GM23248 (cell line): Measurements from ENCODE around the gene SUN5. TPM values are rescaled to one million over a fixed set of nuclear protein-coding genes. Genes with fewer than 3 reads are reported as not detected.

Experiments
- DNase-seq: peaks from one replicate; pipeline ENCODE4 v3.0.0-alpha.2; 2015
- H2AFZ ChIP-seq: fragments of 200-600 bp; sonication (generic); 2 replicates; pipeline ENCODE4 v1.6.1; 2016; ENCODE audit warnings: antibody characterized with exemption
- H3F3A ChIP-seq: fragments of 200-600 bp; sonication (generic); 2 replicates; pipeline ENCODE4 v1.6.1; 2016; ENCODE audit warnings: mild to moderate bottlenecking, antibody characterized with exemption, mixed run types; ENCODE audit not compliant: insufficient read depth
- H3K27ac ChIP-seq: fragments of 200-600 bp; sonication (generic); 2 replicates; pipeline ENCODE4 v1.5.1; 2016; ENCODE audit warnings: mild to moderate bottlenecking
- H3K27me3 ChIP-seq: fragments of 200-600 bp; sonication (generic); replicated peaks from 2 replicates; pipeline ENCODE4 v1.6.1; 2016; ENCODE audit warnings: mild to moderate bottlenecking; ENCODE audit not compliant: insufficient read depth
- H3K36me3 ChIP-seq: fragments of 200-600 bp; sonication (generic); 2 replicates; pipeline ENCODE4 v1.6.1; 2016; ENCODE audit warnings: low read depth, mild to moderate bottlenecking
- H3K4me1 ChIP-seq: fragments of 200-600 bp; sonication (generic); 2 replicates; pipeline ENCODE4 v1.6.1; 2016; ENCODE audit warnings: mild to moderate bottlenecking; ENCODE audit not compliant: insufficient read depth
- H3K4me2 ChIP-seq: fragments of 200-600 bp; sonication (generic); one replicate; pipeline ENCODE4 v1.6.1; 2016; ENCODE audit warnings: mild to moderate bottlenecking; ENCODE audit not compliant: unreplicated experiment
- H3K4me3 ChIP-seq: fragments of 200-600 bp; sonication (generic); 2 replicates; pipeline ENCODE4 v1.5.1; 2016; ENCODE audit warnings: mild to moderate bottlenecking
- H3K79me2 ChIP-seq: fragments of 200-600 bp; sonication (generic); 2 replicates; pipeline ENCODE4 v1.6.1; 2016; ENCODE audit warnings: mild to moderate bottlenecking; ENCODE audit not compliant: insufficient read depth
- H3K9ac ChIP-seq: fragments of 200-600 bp; sonication (generic); 2 replicates; pipeline ENCODE4 v1.6.1; 2016; ENCODE audit warnings: mild to moderate bottlenecking
- H3K9me2 ChIP-seq: fragments of 200-600 bp; sonication (generic); 2 replicates; pipeline ENCODE4 v1.6.1; 2016; ENCODE audit warnings: mixed run types, mild to moderate bottlenecking, moderate library complexity; ENCODE audit not compliant: insufficient read depth
- H3K9me3 ChIP-seq: fragments of 200-600 bp; sonication (generic); one replicate; pipeline ENCODE4 v1.6.1; 2017; ENCODE audit warnings: low read depth
- H4K20me1 ChIP-seq: fragments of 200-600 bp; sonication (generic); 2 replicates; pipeline ENCODE4 v1.6.0; 2016; ENCODE audit not compliant: insufficient read depth
- EZH2 ChIP-seq: fragments of 200-600 bp; sonication (generic); IDR thresholded peaks from 2 replicates; pipeline ENCODE4 v1.6.1; 2018; ENCODE audit warnings: antibody characterized with exemption, mild to moderate bottlenecking; ENCODE audit not compliant: insufficient read depth, poor library complexity, severe bottlenecking
- EZH2phosphoT487 ChIP-seq: fragments of 200-600 bp; sonication (generic); IDR thresholded peaks from 2 replicates; pipeline ENCODE4 v1.6.1; 2018; ENCODE audit warnings: antibody characterized with exemption, moderate library complexity, mild to moderate bottlenecking, low read depth; ENCODE audit not compliant: insufficient read depth
- WGBS, 2 experiments: methylation state at CpG; one replicate each; pipeline ENCODE4 v1.1.6; 2015 to 2017; ENCODE audit warnings: low lambda C conversion rate in 2 of 2, low coverage in 1 of 2; ENCODE audit errors: missing lambda C conversion rate in 2 of 2; 5-methylcytosine and 5-hydroxymethylcytosine counted together
- in situ Hi-C: fragments of 300-500 bp; cut with MboI; formaldehyde crosslinking; loops from 2 replicates; pipeline ENCODE4 v1.15.0; 2020
- polyA plus RNA-seq: library from polyadenylated mRNA; unstranded; fragments of >200 nt; fragmentation: Nextera tagmentation; extraction: Ambion mirVana; gene quantifications from 2 replicates; pipeline ENCODE4 v1.2.1, GENCODE V29; 2016
- total RNA-seq: library from RNA; depleted of rRNA; stranded (reverse); fragments of >200 nt; shearing (Covaris generic); gene quantifications from 2 replicates; pipeline ENCODE4 v1.2.3, GENCODE V29; 2014

SUN5 gene
- total and polyA plus RNA-seq, 2 experiments from 2014 or later: not detected

GRCh38 chr20:33027769-33028751 is 23.8 kb upstream of the SUN5 start:
- no peaks in the 10 kb centered on the region for H3K4me1 ChIP-seq
- H3K4me3 ChIP-seq: no peak overlapping the region
- no peak overlapping the region for H3K4me2 ChIP-seq
- H2AFZ ChIP-seq: no peak overlapping the region
- no peak overlapping the region for H3K27ac ChIP-seq
- WGBS, 2 experiments: 30 to 33% methylated on average over 12 of the region's 12 CpGs
- no peak for DNase-seq
- no peak for TF ChIP-seq EZH2
- TF ChIP-seq EZH2phosphoT487: no peak
- H4K20me1 ChIP-seq: no peaks in the 10 kb centered on the region
- H3K9me2 ChIP-seq: no peaks in the 10 kb centered on the region
- no peaks in the 10 kb centered on the region for H3K9me3 ChIP-seq
- H3K9ac ChIP-seq: no peak overlapping the region
- H3K27me3 ChIP-seq: no peaks in the 10 kb centered on the region; the same call in 1 of the 2 replicates
- in situ Hi-C loops: no loop called here
- H3K36me3 ChIP-seq: no peaks in the 10 kb centered on the region
- H3K79me2 ChIP-seq: no peaks in the 10 kb centered on the region
- H3F3A ChIP-seq: no peaks in the 10 kb centered on the region

- Histone ChIP-seq H2AFZ (no peak overlapping the region), H3K4me2 (no peak overlapping the region), H3K79me2 (no peaks in the 10 kb centered on the region), H3K9me2 (no peaks in the 10 kb centered on the region), H3K4me1 (no peaks in the 10 kb centered on the region), H3K27ac (no peak overlapping the region), H3K36me3 (no peaks in the 10 kb centered on the region), H3K9ac (no peak overlapping the region), H3K27me3 (no peaks in the 10 kb centered on the region; the same call in 1 of the 2 replicates), H3K4me3 (no peak overlapping the region), H4K20me1 (no peaks in the 10 kb centered on the region), H3F3A (no peaks in the 10 kb centered on the region), H3K9me3 (no peaks in the 10 kb centered on the region)
- WGBS, 2 experiments: 23 to 25% methylated on average over 10 of the region's 10 CpGs
- DNase-seq: no peak
- no peak for TF ChIP-seq EZH2phosphoT487
- no peak for TF ChIP-seq EZH2
- in situ Hi-C loops: no loop called here
Observed at GRCh38 chr20:33026779-33027759, 22.8 kb upstream of the SUN5 start.

GRCh38 chr20:33026072-33026778 is 22.0 kb upstream of the SUN5 start:
- no peaks in the 10 kb centered on the region for H3F3A ChIP-seq
- no peaks in the 10 kb centered on the region for H3K79me2 ChIP-seq
- no peaks in the 10 kb centered on the region for H4K20me1 ChIP-seq
- DNase-seq: no peak
- H3K36me3 ChIP-seq: no peaks in the 10 kb centered on the region
- WGBS, 2 experiments: 26% methylated on average over 5 of the region's 5 CpGs
- no peak overlapping the region for H3K4me2 ChIP-seq
- no peak overlapping the region for H3K9ac ChIP-seq
- no peak overlapping the region for H3K4me3 ChIP-seq
- H3K9me3 ChIP-seq: no peaks in the 10 kb centered on the region
- no peaks in the 10 kb centered on the region for H3K9me2 ChIP-seq
- no peak for TF ChIP-seq EZH2phosphoT487
- TF ChIP-seq EZH2: no peak
- no peak overlapping the region for H3K27ac ChIP-seq
- in situ Hi-C loops: no loop called here
- H3K27me3 ChIP-seq: no peaks in the 10 kb centered on the region
- no peaks in the 10 kb centered on the region for H3K4me1 ChIP-seq
- no peak overlapping the region for H2AFZ ChIP-seq

GRCh38 chr20:33025318-33025876 is 21.2 kb upstream of the SUN5 start:
- Histone ChIP-seq H3K79me2 (no peaks in the 10 kb centered on the region), H3K9me3 (no peaks in the 10 kb centered on the region), H3K27ac (no peak overlapping the region), H3K4me3 (no peak overlapping the region), H3K9ac (no peak overlapping the region), H3K9me2 (no peaks in the 10 kb centered on the region), H3F3A (no peaks in the 10 kb centered on the region), H3K4me2 (no peak overlapping the region), H4K20me1 (no peaks in the 10 kb centered on the region), H3K4me1 (no peaks in the 10 kb centered on the region), H3K36me3 (no peaks in the 10 kb centered on the region), H3K27me3 (no peaks in the 10 kb centered on the region), H2AFZ (no peak overlapping the region)
- 52 to 58% methylated on average over 9 of the region's 9 CpGs for WGBS, 2 experiments
- TF ChIP-seq EZH2: no peak
- TF ChIP-seq EZH2phosphoT487: no peak
- in situ Hi-C loops: no loop called here
- no peak for DNase-seq
